ENCODE results near the gene ASB6. TPM values are rescaled to one million over a fixed set of nuclear protein-coding genes. Genes with fewer than 3 reads are reported as not detected.

The ASB6 gene
- total RNA-seq, 1 experiment from 2014 or later: 21.0 TPM

DNA sequence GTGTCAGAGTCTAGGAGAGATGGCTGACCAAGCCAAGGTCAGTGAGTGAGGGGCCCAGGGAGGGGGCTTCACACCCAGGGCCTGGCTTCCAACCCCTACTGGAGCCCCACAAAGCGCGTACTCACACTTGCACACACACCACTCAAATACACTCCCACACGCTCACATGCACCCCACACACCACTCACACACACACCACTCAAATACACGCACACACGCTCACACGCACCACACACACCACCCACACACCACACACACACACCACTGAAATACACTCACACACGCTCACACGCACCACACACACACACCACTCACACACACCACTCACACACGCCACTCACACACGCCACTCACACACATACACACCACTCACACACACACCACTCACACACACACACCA, 5.7 kb upstream of the ASB6 start:
- no peak overlapping the region for H2BK12ac ChIP-seq (ENCODE audit: insufficient read length, low read depth, low read length)
- Mint-ChIP-seq H3K4me3 (no peak overlapping the region), H3K27ac (no peak overlapping the region; a peak in 1 of 7 replicates), H3K27me3 (ENCODE audit: low read depth) (peaks cover 2% of the 10 kb centered on the region; the same call in 1 of the 2 replicates), H3K36me3 (ENCODE audit: insufficient read depth in 1 of 3, low read depth in 3 of 3) (no peaks in the 10 kb centered on the region; a peak in 1 of 7 replicates), H3K9me3 (no peaks in the 10 kb centered on the region; a peak in 2 of 5 replicates), H3K4me1 (no peaks in the 10 kb centered on the region)
- no peak overlapping the region for H3K18ac ChIP-seq (ENCODE audit: insufficient read length, low read depth, low read length)
- no peaks in the 10 kb centered on the region for H3K79me2 ChIP-seq (ENCODE audit: insufficient read depth, low read length)
- H2AFZ ChIP-seq (ENCODE audit: low read length): no peak overlapping the region
- no peaks in the 10 kb centered on the region for H3K27me3 ChIP-seq (ENCODE audit: insufficient read depth, low read length)
- H3K9me3 ChIP-seq (ENCODE audit: control insufficient read depth, low read depth, low read length): no peaks in the 10 kb centered on the region
- H2BK120ac ChIP-seq (ENCODE audit: low read depth, low read length, poor library complexity, severe bottlenecking): no peak overlapping the region
- no peaks in the 10 kb centered on the region for H4K20me1 ChIP-seq (ENCODE audit: control insufficient read depth, insufficient read depth, insufficient read length)
- no peak overlapping the region for H3K27ac ChIP-seq (ENCODE audit: insufficient read length, low read depth, low read length)
- no peak overlapping the region for H2BK15ac ChIP-seq (ENCODE audit: low read depth, low read length)
- no peak overlapping the region for H3K4ac ChIP-seq (ENCODE audit: low read depth, low read length)
- H2AK5ac ChIP-seq (ENCODE audit: insufficient read length, low read length): no peak overlapping the region
- H3K4me2 ChIP-seq (ENCODE audit: insufficient read depth, insufficient read length, low read length): no peak overlapping the region
- H4K91ac ChIP-seq (ENCODE audit: insufficient read length, low read depth, low read length): no peak overlapping the region
- no peak overlapping the region for H3K9ac ChIP-seq (ENCODE audit: extremely low read depth, insufficient read length, low read length)
- no peak for DNase-seq
- no peak overlapping the region for H3K56ac ChIP-seq (ENCODE audit: insufficient read length, low read depth, low read length)
- no peak overlapping the region for H2BK5ac ChIP-seq (ENCODE audit: insufficient read length, low read length)
- H4K8ac ChIP-seq (replicated peaks; ENCODE audit: insufficient read length, low read depth, low read length): no peak overlapping the region
- H3K14ac ChIP-seq (ENCODE audit: insufficient read depth, low read length): no peak overlapping the region
- H2BK20ac ChIP-seq (ENCODE audit: low read depth, low read length, poor library complexity, severe bottlenecking): no peak overlapping the region
- TF ChIP-seq, protein P1, sequence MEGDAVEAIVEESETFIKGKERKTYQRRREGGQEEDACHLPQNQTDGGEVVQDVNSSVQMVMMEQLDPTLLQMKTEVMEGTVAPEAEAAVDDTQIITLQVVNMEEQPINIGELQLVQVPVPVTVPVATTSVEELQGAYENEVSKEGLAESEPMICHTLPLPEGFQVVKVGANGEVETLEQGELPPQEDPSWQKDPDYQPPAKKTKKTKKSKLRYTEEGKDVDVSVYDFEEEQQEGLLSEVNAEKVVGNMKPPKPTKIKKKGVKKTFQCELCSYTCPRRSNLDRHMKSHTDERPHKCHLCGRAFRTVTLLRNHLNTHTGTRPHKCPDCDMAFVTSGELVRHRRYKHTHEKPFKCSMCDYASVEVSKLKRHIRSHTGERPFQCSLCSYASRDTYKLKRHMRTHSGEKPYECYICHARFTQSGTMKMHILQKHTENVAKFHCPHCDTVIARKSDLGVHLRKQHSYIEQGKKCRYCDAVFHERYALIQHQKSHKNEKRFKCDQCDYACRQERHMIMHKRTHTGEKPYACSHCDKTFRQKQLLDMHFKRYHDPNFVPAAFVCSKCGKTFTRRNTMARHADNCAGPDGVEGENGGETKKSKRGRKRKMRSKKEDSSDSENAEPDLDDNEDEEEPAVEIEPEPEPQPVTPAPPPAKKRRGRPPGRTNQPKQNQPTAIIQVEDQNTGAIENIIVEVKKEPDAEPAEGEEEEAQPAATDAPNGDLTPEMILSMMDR (conservative IDR thresholded peaks at IDR 0.05): no peak
- no peak overlapping the region for H4K5ac ChIP-seq (ENCODE audit: insufficient read length, low read depth, low read length)
- H3K23me2 ChIP-seq (ENCODE audit: insufficient read length, low read depth, low read length, poor library complexity, severe bottlenecking): no peaks in the 10 kb centered on the region
- WGBS (ENCODE audit: extremely low coverage, insufficient read length, low lambda C conversion rate): 100% methylated on average over 6 of the region's 10 CpGs
- H3K23ac ChIP-seq (ENCODE audit: insufficient read length, low read depth, low read length): no peak overlapping the region
- no peaks in the 10 kb centered on the region for H3K79me1 ChIP-seq (ENCODE audit: insufficient read depth, low read depth, low read length, poor library complexity, severe bottlenecking)
- H3T11ph ChIP-seq (ENCODE audit: low read length): no peak overlapping the region
- no peaks in the 10 kb centered on the region for H3K4me1 ChIP-seq (ENCODE audit: insufficient read depth, low read length)

Data from H9 (cell line).